Activated T-cell treated with anti-CD3 and anti-CD28 coated beads, Interleukin-2, amount 50 U/mL, for 4 hours (primary cell): ENCODE measurements around the gene C6orf141. TPM values are rescaled to one million over a fixed set of nuclear protein-coding genes. Genes with fewer than 3 reads are reported as not detected.
A peak's percentile ranks its signal among the peaks of the same experiment; 100 is the strongest.

Source experiments
- ATAC-seq, 2 donors: fragments of 200-7000 bp; cut with Tn5 transposase; one replicate each; pipeline ENCODE4 v1.10.0; 2021
- DNase-seq: peaks from one replicate; pipeline ENCODE4 v3.0.0-alpha.2; 2020
- H3K27me3 Mint-ChIP-seq: one replicate; pipeline ENCODE4 v1.8.0; 2021; ENCODE audit warnings: low read depth, mixed read lengths
- H3K36me3 Mint-ChIP-seq: one replicate; pipeline ENCODE4 v1.8.0; 2022; ENCODE audit warnings: mixed read lengths; ENCODE audit not compliant: insufficient read depth
- H3K4me1 Mint-ChIP-seq: one replicate; pipeline ENCODE4 v1.8.0; 2021; ENCODE audit warnings: low read depth, mixed read lengths
- H3K4me3 Mint-ChIP-seq: one replicate; pipeline ENCODE4 v1.8.0; 2021; ENCODE audit warnings: mild to moderate bottlenecking, moderate library complexity, mixed read lengths
- H3K9me3 Mint-ChIP-seq: one replicate; pipeline ENCODE4 v1.8.0; 2021; ENCODE audit warnings: mixed read lengths
- total RNA-seq, 3 donors: library from RNA; stranded (reverse); gene quantifications; one replicate each; pipeline ENCODE4 v1.2.1, GENCODE V29; 2021

C6orf141 gene
- total RNA-seq, 3 donors from 2014 or later = 0.25 TPM; not detected in 2

DNA sequence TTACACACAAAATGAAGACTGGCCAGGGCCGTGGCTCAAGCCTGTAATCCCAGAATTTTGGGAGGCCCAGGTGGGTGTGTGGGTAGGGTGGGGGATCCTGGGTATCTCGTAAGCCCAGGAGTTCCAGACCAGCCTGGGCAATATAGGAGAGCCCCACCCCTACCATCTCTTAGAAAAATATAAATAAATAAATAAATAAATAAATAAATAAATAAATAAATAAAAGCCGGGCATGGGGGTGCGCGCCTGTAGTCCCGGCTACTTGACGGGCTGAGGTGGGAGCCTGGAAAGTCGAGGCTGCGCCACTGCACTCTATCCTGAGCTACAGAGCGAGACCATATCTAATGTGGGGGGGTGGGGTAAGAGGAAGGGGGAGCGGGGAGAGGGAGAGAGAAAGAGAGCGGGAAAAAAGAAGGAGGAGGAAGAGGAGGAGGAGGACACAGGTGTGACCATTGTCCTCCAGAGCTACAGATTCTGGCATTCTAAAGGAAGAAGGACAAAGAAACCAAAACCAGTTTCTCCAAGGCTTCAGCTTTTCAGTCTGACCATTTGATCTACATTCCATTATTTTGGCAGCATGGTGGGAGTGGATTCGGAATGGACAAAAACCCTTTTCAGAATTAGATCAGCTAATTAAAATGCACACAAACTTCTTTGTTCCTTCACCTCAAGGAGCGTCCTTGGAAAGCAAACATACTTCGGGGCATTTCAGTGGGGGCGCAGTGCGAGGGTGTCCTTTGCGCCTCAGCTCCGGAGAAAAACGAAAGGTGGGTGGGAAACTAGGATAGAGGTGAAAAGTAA is 577 bp upstream of the C6orf141 start:
- no peaks in the 10 kb centered on the region for H3K9me3 Mint-ChIP-seq
- H3K4me1 Mint-ChIP-seq = peaks cover 15% of the 10 kb centered on the region
- H3K36me3 Mint-ChIP-seq = no peaks in the 10 kb centered on the region
- ATAC-seq = no peak
- H3K4me3 Mint-ChIP-seq = peak overlapping the region; percentile 61
- peaks cover 34% of the 10 kb centered on the region for H3K27me3 Mint-ChIP-seq
- DNase-seq = no peak

DNA sequence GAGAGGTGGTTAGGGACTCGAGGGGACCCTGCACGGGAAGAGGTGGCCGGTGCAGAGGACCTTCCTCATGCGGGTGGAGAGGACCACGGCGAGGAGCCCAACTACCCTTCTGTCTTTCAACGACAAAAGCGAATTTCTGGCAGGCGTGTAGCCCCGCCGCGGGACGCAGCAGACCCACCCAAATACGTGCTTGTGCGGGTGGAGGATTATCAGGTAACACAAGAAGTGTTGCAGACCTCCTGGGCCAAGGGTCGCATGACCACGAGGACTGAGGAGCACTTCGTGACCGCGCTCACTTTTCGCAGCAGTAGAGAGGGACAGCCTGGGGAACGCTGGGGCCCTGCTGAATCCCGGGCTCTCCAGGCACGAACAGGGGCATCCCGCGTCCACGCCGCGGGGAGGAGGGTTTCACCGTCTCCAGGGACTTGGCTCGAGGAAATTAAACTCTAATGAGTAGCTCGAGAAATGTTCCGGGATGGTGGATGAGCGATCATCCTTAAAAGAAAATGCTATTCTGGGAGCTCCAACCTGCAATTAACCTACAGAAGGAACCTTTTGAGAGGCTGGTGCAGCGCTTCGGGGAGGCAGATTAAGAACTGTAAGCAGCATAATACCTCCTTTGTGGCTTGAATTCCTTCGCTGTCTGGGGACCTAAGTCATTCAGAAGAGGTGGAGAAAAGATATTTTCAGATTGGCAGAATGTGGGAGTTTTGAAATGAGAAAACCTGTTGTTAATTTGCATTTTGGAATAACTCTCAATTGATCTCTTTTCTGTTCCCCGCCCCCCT is 804 bp downstream of the C6orf141 start:
- DNase-seq (no peak), ATAC-seq (peak; percentile 38 to 66)
- H3K9me3 Mint-ChIP-seq = no peaks in the 10 kb centered on the region
- no peaks in the 10 kb centered on the region for H3K36me3 Mint-ChIP-seq
- H3K4me1 Mint-ChIP-seq = peaks cover 15% of the 10 kb centered on the region
- H3K4me3 Mint-ChIP-seq = peak overlapping the region; percentile 61
- peaks cover 34% of the 10 kb centered on the region for H3K27me3 Mint-ChIP-seq

DNA sequence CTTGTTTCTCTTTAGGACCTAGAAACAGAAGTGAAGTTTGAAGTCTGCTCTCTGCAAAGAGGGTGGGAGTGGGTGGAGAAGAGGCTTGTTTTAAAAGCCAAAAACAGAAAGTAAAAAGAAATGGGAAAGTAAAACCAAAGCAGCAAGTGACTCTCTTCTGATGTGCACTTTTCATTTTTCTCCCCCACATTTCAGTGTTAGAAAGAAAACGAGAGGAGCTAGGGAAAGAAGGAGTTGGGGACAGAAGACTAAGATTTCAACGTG is 1.3 kb downstream of the C6orf141 start:
- peak; percentile 58 to 59 for ATAC-seq
- DNase-seq = no peak
- H3K4me1 Mint-ChIP-seq = peaks cover 15% of the 10 kb centered on the region
- H3K4me3 Mint-ChIP-seq = peak overlapping the region; percentile 61
- no peaks in the 10 kb centered on the region for H3K9me3 Mint-ChIP-seq
- H3K27me3 Mint-ChIP-seq = peaks cover 34% of the 10 kb centered on the region
- H3K36me3 Mint-ChIP-seq = no peaks in the 10 kb centered on the region

DNA sequence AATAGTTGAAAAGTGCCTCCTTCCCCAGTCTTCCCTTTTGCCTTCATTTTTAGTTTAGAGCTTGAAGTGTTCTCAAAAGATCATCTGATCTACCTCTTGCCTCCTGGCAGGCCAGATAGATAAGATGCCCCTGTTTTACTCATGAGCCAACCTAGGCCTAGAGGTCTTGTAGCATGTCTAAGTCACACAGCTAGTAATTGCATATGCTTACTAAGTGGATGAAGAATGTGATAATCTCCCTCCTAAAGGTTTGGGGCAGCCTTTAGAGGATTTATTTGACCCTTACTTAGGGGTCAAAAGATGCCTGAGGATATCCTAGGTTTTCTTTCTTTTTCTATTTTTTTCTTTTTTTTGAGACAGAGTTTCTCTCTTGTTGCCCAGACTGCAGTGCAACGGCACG is 2.1 kb downstream of the C6orf141 start:
- Mint-ChIP-seq H3K9me3 (no peaks in the 10 kb centered on the region), H3K36me3 (no peaks in the 10 kb centered on the region), H3K4me3 (no peak overlapping the region), H3K27me3 (peaks cover 34% of the 10 kb centered on the region), H3K4me1 (peaks cover 15% of the 10 kb centered on the region)
- DNase-seq = no peak
- no peak for ATAC-seq

DNA sequence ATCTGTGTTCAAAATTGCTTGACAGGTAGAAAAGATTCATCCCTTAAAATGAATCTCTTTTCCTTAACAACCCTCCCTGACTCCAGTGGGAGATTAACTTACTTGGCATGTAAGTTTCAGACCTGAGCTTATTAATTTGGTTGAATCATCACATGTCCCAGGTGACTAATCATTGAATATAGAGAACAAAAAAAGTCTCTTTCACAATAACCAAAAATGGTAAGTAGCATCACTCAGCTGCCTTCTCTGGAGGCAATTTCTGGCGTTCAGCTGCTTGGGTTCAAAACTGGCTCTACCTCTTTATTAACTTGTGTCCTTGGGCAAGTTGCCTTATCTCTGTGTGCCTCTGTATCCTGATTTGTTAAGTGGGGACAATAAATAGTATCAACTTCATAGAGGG is 2.9 kb downstream of the C6orf141 start:
- ATAC-seq (no peak), DNase-seq (no peak)
- Mint-ChIP-seq H3K36me3 (no peaks in the 10 kb centered on the region), H3K4me3 (no peak overlapping the region), H3K27me3 (peaks cover 36% of the 10 kb centered on the region), H3K4me1 (peaks cover 15% of the 10 kb centered on the region), H3K9me3 (no peaks in the 10 kb centered on the region)

DNA sequence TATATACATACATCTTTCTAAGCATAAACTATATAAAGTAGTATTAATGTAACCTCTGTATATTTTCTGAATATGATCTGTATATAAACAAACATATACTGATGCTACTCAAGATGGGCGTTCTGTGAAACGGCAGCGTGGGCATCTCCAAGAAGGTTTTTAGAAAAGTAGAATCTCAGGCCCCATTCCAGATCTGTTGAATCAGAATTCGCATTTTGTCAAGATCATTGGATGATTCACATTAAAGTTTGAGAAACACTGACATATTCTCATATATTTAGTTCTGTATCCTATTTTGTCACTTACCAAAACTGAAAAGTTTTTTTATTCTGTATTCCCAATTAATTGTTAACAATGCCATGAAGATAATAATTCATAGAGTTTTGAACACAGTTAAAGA is 5.5 kb downstream of the C6orf141 start:
- H3K4me1 Mint-ChIP-seq = peaks cover 10% of the 10 kb centered on the region
- no peak for DNase-seq
- H3K4me3 Mint-ChIP-seq = no peak overlapping the region
- no peak for ATAC-seq
- H3K36me3 Mint-ChIP-seq = no peaks in the 10 kb centered on the region
- peaks cover 22% of the 10 kb centered on the region for H3K27me3 Mint-ChIP-seq
- no peaks in the 10 kb centered on the region for H3K9me3 Mint-ChIP-seq

DNA sequence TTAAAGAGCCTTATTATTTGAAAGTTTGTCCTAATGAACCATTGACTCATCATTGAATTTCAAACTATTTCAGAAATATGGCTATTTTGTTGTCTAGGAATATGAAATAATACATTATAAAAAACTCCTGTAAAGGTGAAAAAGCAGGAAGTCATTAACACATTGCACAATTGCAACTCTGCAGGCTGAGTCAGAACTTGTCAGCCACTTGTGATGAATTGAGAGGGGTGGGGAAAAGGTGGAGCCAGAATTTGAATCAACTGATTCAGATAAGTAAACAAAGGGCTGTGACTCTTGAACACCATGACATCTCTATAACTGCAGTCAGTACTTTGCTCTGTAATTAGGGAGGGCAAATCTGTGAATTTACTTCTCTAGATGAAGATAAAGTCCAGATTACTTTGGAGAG is 6.0 kb downstream of the C6orf141 start:
- H3K4me1 Mint-ChIP-seq = peaks cover 5% of the 10 kb centered on the region
- DNase-seq = no peak
- peaks cover 18% of the 10 kb centered on the region for H3K27me3 Mint-ChIP-seq
- H3K36me3 Mint-ChIP-seq = no peaks in the 10 kb centered on the region
- H3K9me3 Mint-ChIP-seq = no peaks in the 10 kb centered on the region
- no peak overlapping the region for H3K4me3 Mint-ChIP-seq
- ATAC-seq = peak; percentile 52 to 59

DNA sequence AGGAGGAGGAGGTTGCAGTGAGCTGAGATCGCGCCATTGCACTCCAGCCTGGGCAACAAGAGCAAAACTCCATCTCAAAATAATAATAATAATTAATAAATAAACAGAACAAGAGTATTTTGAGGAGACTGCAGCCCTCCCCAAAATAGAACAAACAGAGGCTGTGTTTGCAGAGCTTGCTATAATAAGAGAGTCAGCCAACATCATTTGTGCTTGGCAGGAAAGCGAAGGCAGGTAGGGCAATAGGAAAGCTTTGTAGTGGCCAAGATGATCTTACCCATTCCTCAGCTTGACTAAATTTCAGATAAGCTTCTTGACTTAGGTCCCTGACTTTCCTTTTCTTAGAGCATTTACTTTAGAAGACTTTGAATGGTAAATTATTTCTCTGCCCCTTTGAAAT is 6.7 kb downstream of the C6orf141 start:
- no peak overlapping the region for H3K4me3 Mint-ChIP-seq
- ATAC-seq = no peak
- H3K4me1 Mint-ChIP-seq = no peaks in the 10 kb centered on the region
- H3K27me3 Mint-ChIP-seq = peaks cover 17% of the 10 kb centered on the region
- no peak for DNase-seq
- H3K36me3 Mint-ChIP-seq = no peaks in the 10 kb centered on the region
- no peaks in the 10 kb centered on the region for H3K9me3 Mint-ChIP-seq

DNA sequence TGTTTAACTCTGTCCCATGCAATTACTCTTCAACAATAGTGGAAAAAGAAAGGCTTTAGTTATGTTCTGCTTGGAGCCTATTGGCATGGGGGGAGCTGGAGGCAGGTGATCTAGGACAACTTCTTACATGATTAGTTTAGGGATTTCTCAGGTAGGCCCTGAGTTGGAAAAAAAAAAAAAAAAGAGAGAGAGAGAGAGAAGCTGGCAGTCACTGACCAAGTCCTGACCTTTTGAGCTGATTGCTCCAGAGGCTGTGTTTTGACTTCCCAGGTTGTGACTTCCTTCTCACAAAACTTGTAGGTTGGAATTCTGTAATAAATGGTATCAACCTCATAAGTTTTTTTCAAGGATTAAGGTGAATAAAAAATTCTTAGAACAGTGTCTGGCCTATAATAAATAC is 7.8 kb downstream of the C6orf141 start:
- Mint-ChIP-seq H3K9me3 (no peaks in the 10 kb centered on the region), H3K36me3 (no peaks in the 10 kb centered on the region), H3K4me1 (no peaks in the 10 kb centered on the region), H3K27me3 (peaks cover 15% of the 10 kb centered on the region), H3K4me3 (no peak overlapping the region)
- DNase-seq = no peak
- ATAC-seq = no peak

DNA sequence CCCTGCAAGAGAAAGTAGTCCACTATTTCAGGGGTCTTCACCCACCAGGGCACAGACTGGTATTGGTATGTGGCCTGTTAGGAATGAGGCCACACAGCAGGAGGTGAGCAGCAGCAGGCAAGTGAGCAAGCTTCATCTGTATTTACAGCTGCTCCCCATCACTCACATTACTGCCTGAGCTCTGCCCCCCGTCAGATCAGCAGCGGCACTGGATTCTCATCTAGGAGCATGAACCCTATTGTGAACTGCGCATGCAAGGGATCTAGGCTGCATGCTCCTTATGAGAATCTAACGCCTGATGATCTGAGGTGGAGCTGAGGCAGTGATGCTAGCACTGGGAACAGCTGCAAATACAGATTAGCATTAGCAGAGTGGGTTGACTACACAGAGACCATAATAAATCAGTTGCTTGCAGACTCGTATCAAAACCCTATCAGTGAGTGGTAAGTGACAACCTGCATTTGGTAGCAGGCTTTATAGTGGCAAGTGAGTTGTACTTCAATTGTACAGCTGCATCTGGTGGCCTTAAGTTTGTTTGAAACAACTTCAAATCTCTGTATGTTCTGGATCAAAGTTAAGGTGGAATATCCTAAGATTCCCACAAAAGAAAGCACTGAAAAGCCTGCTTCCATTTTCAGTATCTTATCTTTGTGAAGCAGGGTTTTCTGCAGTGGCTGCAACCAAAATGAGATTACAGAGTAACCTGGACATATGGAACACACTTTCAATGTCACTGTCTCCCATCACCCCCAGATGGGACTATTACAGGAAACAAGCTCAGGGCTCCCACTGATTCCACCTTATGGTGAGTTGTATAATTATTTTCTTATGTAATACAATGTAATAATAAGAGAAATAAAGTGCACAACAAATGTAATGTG is 12.8 kb downstream of the C6orf141 start:
- Mint-ChIP-seq H3K36me3 (no peaks in the 10 kb centered on the region), H3K4me3 (no peak overlapping the region), H3K27me3 (peaks cover 15% of the 10 kb centered on the region), H3K9me3 (no peaks in the 10 kb centered on the region), H3K4me1 (no peaks in the 10 kb centered on the region)
- ATAC-seq (no peak), DNase-seq (no peak)

DNA sequence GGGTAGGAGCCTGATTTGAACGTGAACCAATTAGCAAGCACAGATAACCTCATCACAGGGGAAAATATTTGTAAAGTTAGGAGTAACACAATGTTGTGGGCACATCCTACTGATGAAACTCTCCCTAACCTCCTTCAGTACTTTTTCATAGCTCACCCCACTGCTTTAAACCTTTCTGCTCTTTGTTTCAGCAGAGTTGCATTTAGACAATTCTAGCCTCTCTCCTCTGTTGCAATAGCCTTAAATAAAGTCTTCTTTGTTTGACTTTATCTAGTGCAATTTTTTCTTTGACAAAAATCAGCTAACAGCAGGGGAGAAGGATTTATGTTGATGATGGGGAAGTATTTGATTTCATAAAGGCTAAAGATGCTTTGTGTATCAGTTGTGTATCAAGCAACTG is 14.1 kb downstream of the C6orf141 start:
- Mint-ChIP-seq H3K9me3 (no peaks in the 10 kb centered on the region), H3K27me3 (peaks cover 15% of the 10 kb centered on the region), H3K4me3 (no peak overlapping the region), H3K36me3 (no peaks in the 10 kb centered on the region), H3K4me1 (no peaks in the 10 kb centered on the region)
- ATAC-seq (no peak), DNase-seq (no peak)

DNA sequence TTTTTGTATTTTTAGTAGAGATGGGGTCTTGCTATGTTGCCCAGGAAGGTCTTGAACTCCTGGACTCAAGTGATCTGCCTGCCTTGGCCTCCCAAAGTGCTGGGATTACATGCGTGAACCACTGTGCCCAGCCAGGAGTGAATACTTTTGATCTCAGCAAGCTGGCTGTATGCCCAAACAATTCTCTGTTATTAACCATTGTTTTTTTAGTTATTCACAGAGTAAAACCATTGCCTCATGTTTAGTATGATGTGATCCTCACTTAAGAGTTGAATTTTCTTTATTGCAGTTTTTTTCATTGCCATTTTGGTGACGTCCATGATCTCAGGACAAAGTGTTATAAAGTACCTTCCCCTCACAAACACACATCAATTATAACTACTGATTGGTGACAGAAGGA is 14.8 kb downstream of the C6orf141 start:
- Mint-ChIP-seq H3K27me3 (peaks cover 15% of the 10 kb centered on the region), H3K4me1 (no peaks in the 10 kb centered on the region), H3K36me3 (no peaks in the 10 kb centered on the region), H3K9me3 (no peaks in the 10 kb centered on the region), H3K4me3 (no peak overlapping the region)
- ATAC-seq = no peak
- no peak for DNase-seq

DNA sequence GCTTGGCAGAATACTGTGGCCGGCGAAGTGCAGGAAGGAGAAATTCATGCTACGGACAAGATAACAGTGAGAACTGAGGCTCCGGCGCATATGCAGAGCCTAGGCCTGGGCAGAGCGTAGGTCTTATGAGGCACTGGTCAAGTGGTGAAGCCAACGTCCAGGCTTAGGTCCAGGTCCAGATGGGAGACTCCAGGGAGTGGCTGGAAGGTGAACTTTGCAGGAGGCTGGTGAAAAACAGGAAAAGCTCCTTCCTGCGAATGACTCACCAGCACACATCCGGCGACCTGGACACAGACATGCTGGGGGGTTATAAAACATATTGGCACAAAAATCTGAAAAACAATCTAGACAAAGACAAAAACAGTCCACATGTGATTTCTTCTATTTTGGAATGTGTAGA is 15.4 kb downstream of the C6orf141 start:
- H3K36me3 Mint-ChIP-seq = no peaks in the 10 kb centered on the region
- H3K4me3 Mint-ChIP-seq = no peak overlapping the region
- peaks cover 15% of the 10 kb centered on the region for H3K27me3 Mint-ChIP-seq
- no peaks in the 10 kb centered on the region for H3K9me3 Mint-ChIP-seq
- DNase-seq (no peak), ATAC-seq (no peak)
- no peaks in the 10 kb centered on the region for H3K4me1 Mint-ChIP-seq

DNA sequence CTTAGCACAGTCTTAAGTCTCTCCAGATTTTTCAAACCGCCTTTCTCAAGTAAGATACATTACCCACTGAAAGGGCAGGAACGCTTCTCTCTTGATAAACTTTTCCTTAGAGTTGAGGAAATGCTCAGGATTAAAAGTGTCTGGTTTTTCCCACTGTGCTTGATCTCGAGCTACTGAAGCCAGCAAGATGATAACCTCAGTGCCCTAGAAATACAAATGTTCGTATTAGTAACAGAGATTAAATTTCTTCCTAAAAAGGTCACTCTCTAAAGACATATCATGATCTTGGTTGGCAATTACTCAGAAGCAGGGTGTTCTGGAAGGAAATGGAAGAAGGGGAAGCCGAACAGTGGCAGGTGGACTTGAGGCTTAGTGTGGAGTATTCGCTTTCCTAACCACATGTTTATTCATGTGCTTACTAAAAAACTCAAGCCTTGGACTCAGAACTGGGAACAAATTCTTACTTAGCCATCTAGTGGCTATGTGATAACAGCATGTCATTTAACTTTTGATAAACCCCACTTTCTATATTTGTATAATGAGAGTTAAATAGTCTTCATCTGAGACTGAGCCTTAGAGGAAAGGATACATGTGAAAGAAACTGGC is 20.1 kb downstream of the C6orf141 start:
- no peak overlapping the region for H3K4me3 Mint-ChIP-seq
- H3K36me3 Mint-ChIP-seq = no peaks in the 10 kb centered on the region
- H3K9me3 Mint-ChIP-seq = no peaks in the 10 kb centered on the region
- H3K27me3 Mint-ChIP-seq = peaks cover 7% of the 10 kb centered on the region
- ATAC-seq = no peak
- DNase-seq = no peak
- no peaks in the 10 kb centered on the region for H3K4me1 Mint-ChIP-seq
